ENCODE measurements around the gene PDSS2. TPM values are rescaled to one million over a fixed set of nuclear protein-coding genes. Genes with fewer than 3 reads are reported as not detected.
"Not testable (repeated sequence)": the region's sequence is repeated elsewhere in the genome, so short reads cannot be mapped to it uniquely, and the experiment has no call there.

Gene PDSS2
- polyA plus RNA-seq, 3 donors, result 10.1 to 13.9 (median 13.3) TPM

- H3K4me3 ChIP-seq (replicated peaks in 1 of 3; ENCODE audit: low read depth in 2 of 3, low read length in 3 of 3); H3K9ac ChIP-seq (ENCODE audit: insufficient read depth, low read length, poor library complexity, severe bottlenecking); H3K4me1 Mint-ChIP-seq; intact Hi-C loops (cut with micrococcal nuclease); H4K20me1 ChIP-seq (ENCODE audit: insufficient read depth, low read length); H3K9me3 ChIP-seq (replicated peaks in 1 of 2; ENCODE audit: control insufficient read depth in 1 of 2, insufficient read depth in 1 of 2, low read length in 2 of 2); H3K36me3 ChIP-seq (replicated peaks in 1 of 2; ENCODE audit: control insufficient read depth in 1 of 2, insufficient read depth in 2 of 2, low read length in 2 of 2); H3K9me3 Mint-ChIP-seq; H3K36me3 Mint-ChIP-seq; H2AFZ ChIP-seq (ENCODE audit: insufficient read depth, low read depth, low read length, poor library complexity, severe bottlenecking); H3K27ac ChIP-seq (ENCODE audit: low read depth in 1 of 2, low read length in 2 of 2); DNase-seq; H3K27ac Mint-ChIP-seq; H3K4me3 Mint-ChIP-seq; H3K4me1 ChIP-seq (ENCODE audit: control insufficient read depth in 1 of 2, insufficient read depth in 2 of 2, low read length in 2 of 2); H3K4me2 ChIP-seq (replicated peaks; ENCODE audit: extremely low read depth, low read length, poor library complexity, severe bottlenecking); H3K79me2 ChIP-seq (ENCODE audit: insufficient read depth, low read length): not testable (repeated sequence)
- peaks cover 11 to 26% (median 19%) of the 10 kb centered on the region in 3 donors for H3K27me3 Mint-ChIP-seq (ENCODE audit: low read depth in 3 of 3)
- peaks cover 8 to 19% of the 10 kb centered on the region in 2 donors for H3K27me3 ChIP-seq (ENCODE audit: control insufficient read depth in 2 of 2, insufficient read depth in 2 of 2, low read length in 2 of 2)
- WGBS (ENCODE audit: insufficient coverage), result 100% methylated on average over 2 of the region's 3 CpGs
Measured at GRCh38 chr6:107475360-107475759, 16.0 kb upstream of the PDSS2 start.

DNA sequence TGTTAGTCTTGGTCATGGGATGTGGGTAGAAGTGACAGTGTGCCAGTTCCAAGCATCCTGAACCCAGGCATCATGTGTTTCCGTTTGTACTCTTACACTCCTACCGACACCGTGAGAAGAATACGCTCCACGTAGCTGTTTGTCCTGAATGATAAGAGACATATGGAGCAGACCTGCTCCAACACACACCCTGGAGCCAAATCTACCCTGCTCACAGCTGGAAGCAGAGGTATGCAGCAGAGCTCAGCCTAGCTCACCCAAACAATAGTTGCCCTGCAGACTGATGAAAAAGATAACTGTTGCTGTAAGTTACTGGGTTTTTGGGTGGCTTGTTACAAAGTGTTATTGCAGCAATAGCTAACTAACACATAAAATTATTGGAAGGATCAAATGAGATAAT lies 14.3 kb upstream of the PDSS2 start:
- Mint-ChIP-seq H3K27me3 (ENCODE audit: low read depth in 3 of 3) (peaks cover 8 to 17% (median 14%) of the 10 kb centered on the region in 3 donors), H3K27ac (no peak overlapping the region), H3K4me1 (no peaks in the 10 kb centered on the region), H3K9me3 (peaks cover 0 to 2% (median 0%) of the 10 kb centered on the region in 7 donors), H3K36me3 (no peaks in the 10 kb centered on the region), H3K4me3 (no peak overlapping the region)
- Histone ChIP-seq H3K27ac (ENCODE audit: low read depth in 1 of 2, low read length in 2 of 2) (no peak overlapping the region), H3K27me3 (ENCODE audit: control insufficient read depth in 2 of 2, insufficient read depth in 2 of 2, low read length in 2 of 2) (peaks cover 5 to 13% of the 10 kb centered on the region in 2 donors), H4K20me1 (ENCODE audit: insufficient read depth, low read length) (no peaks in the 10 kb centered on the region), H3K79me2 (ENCODE audit: insufficient read depth, low read length) (no peaks in the 10 kb centered on the region), H3K4me3 (replicated peaks in 1 of 3; ENCODE audit: low read depth in 2 of 3, low read length in 3 of 3) (no peak overlapping the region), H3K36me3 (replicated peaks in 1 of 2; ENCODE audit: control insufficient read depth in 1 of 2, insufficient read depth in 2 of 2, low read length in 2 of 2) (no peaks in the 10 kb centered on the region), H3K4me2 (replicated peaks; ENCODE audit: extremely low read depth, low read length, poor library complexity, severe bottlenecking) (no peak overlapping the region), H3K4me1 (ENCODE audit: control insufficient read depth in 1 of 2, insufficient read depth in 2 of 2, low read length in 2 of 2) (no peaks in the 10 kb centered on the region), H3K9me3 (replicated peaks in 1 of 2; ENCODE audit: control insufficient read depth in 1 of 2, insufficient read depth in 1 of 2, low read length in 2 of 2) (no peaks in the 10 kb centered on the region), H3K9ac (ENCODE audit: insufficient read depth, low read length, poor library complexity, severe bottlenecking) (no peak overlapping the region), H2AFZ (ENCODE audit: insufficient read depth, low read depth, low read length, poor library complexity, severe bottlenecking) (no peak overlapping the region)
- TF ChIP-seq, protein P1, sequence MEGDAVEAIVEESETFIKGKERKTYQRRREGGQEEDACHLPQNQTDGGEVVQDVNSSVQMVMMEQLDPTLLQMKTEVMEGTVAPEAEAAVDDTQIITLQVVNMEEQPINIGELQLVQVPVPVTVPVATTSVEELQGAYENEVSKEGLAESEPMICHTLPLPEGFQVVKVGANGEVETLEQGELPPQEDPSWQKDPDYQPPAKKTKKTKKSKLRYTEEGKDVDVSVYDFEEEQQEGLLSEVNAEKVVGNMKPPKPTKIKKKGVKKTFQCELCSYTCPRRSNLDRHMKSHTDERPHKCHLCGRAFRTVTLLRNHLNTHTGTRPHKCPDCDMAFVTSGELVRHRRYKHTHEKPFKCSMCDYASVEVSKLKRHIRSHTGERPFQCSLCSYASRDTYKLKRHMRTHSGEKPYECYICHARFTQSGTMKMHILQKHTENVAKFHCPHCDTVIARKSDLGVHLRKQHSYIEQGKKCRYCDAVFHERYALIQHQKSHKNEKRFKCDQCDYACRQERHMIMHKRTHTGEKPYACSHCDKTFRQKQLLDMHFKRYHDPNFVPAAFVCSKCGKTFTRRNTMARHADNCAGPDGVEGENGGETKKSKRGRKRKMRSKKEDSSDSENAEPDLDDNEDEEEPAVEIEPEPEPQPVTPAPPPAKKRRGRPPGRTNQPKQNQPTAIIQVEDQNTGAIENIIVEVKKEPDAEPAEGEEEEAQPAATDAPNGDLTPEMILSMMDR (IDR thresholded peaks at IDR 0.05), result no peak
- intact Hi-C loops (cut with micrococcal nuclease), result no loop called here
- WGBS (ENCODE audit: insufficient coverage), result 100% methylated on average over 2 of the region's 5 CpGs
- DNase-seq, result no peak
